Epithelial cell of prostate (primary cell): ENCODE results near the gene ISCU.
"Not testable (repeated sequence)": the region's sequence is repeated elsewhere in the genome, so short reads cannot be mapped to it uniquely, and the experiment has no call there.

Source experiments
- DNase-seq: peaks from one replicate; pipeline ENCODE4 v3.0.0-alpha.2; 2011; ENCODE audit warnings: low read depth, low spot score
- H3K27ac ChIP-seq: fragments of 450-650 bp; 2 replicates; pipeline ENCODE4 v1.5.1; 2017; ENCODE audit warnings: mild to moderate bottlenecking

ISCU gene

GRCh38 chr12:108542320-108542719, 20.1 kb upstream of the ISCU start:
- no peak overlapping the region for H3K27ac ChIP-seq
- no peak for DNase-seq

- H3K27ac ChIP-seq: no peak overlapping the region
- DNase-seq: no peak
Observed at GRCh38 chr12:108543652-108544051, 18.7 kb upstream of the ISCU start.

GRCh38 chr12:108547686-108548085, 14.7 kb upstream of the ISCU start:
- no peak overlapping the region for H3K27ac ChIP-seq
- DNase-seq: no peak

- DNase-seq: no peak
- no peak overlapping the region for H3K27ac ChIP-seq
Observed at GRCh38 chr12:108548954-108549521, 13.4 kb upstream of the ISCU start.

GRCh38 chr12:108551535-108551934, 10.9 kb upstream of the ISCU start:
- DNase-seq: no peak
- no peak overlapping the region for H3K27ac ChIP-seq

- DNase-seq: no peak
- no peak overlapping the region for H3K27ac ChIP-seq
Observed at GRCh38 chr12:108553799-108554198, 8.6 kb upstream of the ISCU start.

- not testable (repeated sequence) for H3K27ac ChIP-seq, DNase-seq
Observed at GRCh38 chr12:108555383-108555782, 7.0 kb upstream of the ISCU start.

- H3K27ac ChIP-seq: peak overlapping the region; percentile 77
- DNase-seq: no peak
Observed at GRCh38 chr12:108559007-108559655, 3.3 kb upstream of the ISCU start.

- no peak for DNase-seq
- H3K27ac ChIP-seq: peak overlapping the region; percentile 77
Observed at GRCh38 chr12:108559748-108560147, 2.6 kb upstream of the ISCU start.

GRCh38 chr12:108560321-108560721, 2.1 kb upstream of the ISCU start:
- no peak for DNase-seq
- peak overlapping the region; percentile 77 for H3K27ac ChIP-seq

- H3K27ac ChIP-seq: peak within 1 kb of the TSS; percentile 77
- peak; percentile 64 for DNase-seq
Observed at GRCh38 chr12:108560752-108561719, 1.4 kb upstream of the ISCU start, which contains the start of gene SART3. TSS of gene SART3 (minus strand) at chr12:108561173. CDS start at chr12:108561154, 19 bp downstream.

- DNase-seq: no peak
- H3K27ac ChIP-seq: peak overlapping the region; percentile 77
Observed at GRCh38 chr12:108561852-108562347, 496 bp upstream of the ISCU start.

GRCh38 chr12:108563136-108563803, 874 bp downstream of the ISCU start:
- H3K27ac ChIP-seq: peak overlapping the region; percentile 77

GRCh38 chr12:108563804-108564151, 1.4 kb downstream of the ISCU start:
- no peak for DNase-seq
- H3K27ac ChIP-seq: peak overlapping the region; percentile 77

More at GRCh38 chr12:108563136-108563803, 874 bp downstream of the ISCU start:
- peak; percentile 37 for DNase-seq

GRCh38 chr12:108564724-108565123, 2.3 kb downstream of the ISCU start:
- H3K27ac ChIP-seq: no peak overlapping the region
- DNase-seq: no peak

- DNase-seq: no peak
- no peak overlapping the region for H3K27ac ChIP-seq
Observed at GRCh38 chr12:108565146-108565545, 2.8 kb downstream of the ISCU start.

- peak overlapping the region; percentile 39 for H3K27ac ChIP-seq
- DNase-seq: peak; percentile 85
Observed at GRCh38 chr12:108565976-108566375, 3.6 kb downstream of the ISCU start.

GRCh38 chr12:108566452-108566851, 4.1 kb downstream of the ISCU start:
- no peak for DNase-seq
- peak overlapping the region; percentile 39 for H3K27ac ChIP-seq

- DNase-seq: no peak
- H3K27ac ChIP-seq: no peak overlapping the region
Observed at GRCh38 chr12:108567406-108568337, 5.3 kb downstream of the ISCU start.
